Naive thymus-derived CD8-positive, alpha-beta T cell (primary cell): ENCODE results near the gene CENATAC. TPM values are rescaled to one million over a fixed set of nuclear protein-coding genes. Genes with fewer than 3 reads are reported as not detected.
"Not testable (repeated sequence)": the region's sequence is repeated elsewhere in the genome, so short reads cannot be mapped to it uniquely, and the experiment has no call there.

ENCODE experiments used
- ATAC-seq, 2 donors: fragments of 150-1000 bp; cut with Tn5 transposase in 1 of 2; sonication (Bioruptor Pico), chemical (Tn5 transposase) in 1 of 2; 1 replicate in 1 of 2; 2 replicates in 1 of 2; pipeline ENCODE4 v1.10.0; 2021; ENCODE audit warnings: mild to moderate bottlenecking in 2 of 2, moderate library complexity in 2 of 2
- POLR2A ChIA-PET: fragments of 350-600 bp; sonication (Branson Sonifier 250); formaldehyde crosslinking; loops from one replicate; lab custom pipeline; 2021; ENCODE audit warnings: antibody characterized with exemption; lab: Charles Lee
- DNase-seq, 10 donors: peaks; one replicate each; pipeline versions ENCODE4 v3.0.0 to v3.0.0-alpha.2; 2020 to 2022
- H3K27ac Mint-ChIP-seq, 10 donors: one replicate each; pipeline ENCODE4 v1.8.0; 2020 to 2022; ENCODE audit warnings: mild to moderate bottlenecking in 10 of 10, mixed read lengths in 10 of 10, moderate library complexity in 4 of 10, inconsistent platforms in 1 of 10
- H3K27me3 Mint-ChIP-seq, 5 donors: one replicate each; pipeline ENCODE4 v1.8.0; 2021 to 2022; ENCODE audit warnings: mixed read lengths in 5 of 5
- H3K36me3 Mint-ChIP-seq, 3 donors: one replicate each; pipeline ENCODE4 v1.8.0; 2020 to 2022; ENCODE audit warnings: mixed read lengths in 3 of 3, mild to moderate bottlenecking in 2 of 3, inconsistent platforms in 1 of 3
- H3K4me1 Mint-ChIP-seq, 4 donors: one replicate each; pipeline ENCODE4 v1.8.0; 2021 to 2022; ENCODE audit warnings: mixed read lengths in 4 of 4
- H3K4me3 Mint-ChIP-seq, 10 donors: one replicate each; pipeline ENCODE4 v1.8.0; 2020 to 2022; ENCODE audit warnings: mild to moderate bottlenecking in 10 of 10, mixed read lengths in 10 of 10, moderate library complexity in 6 of 10, inconsistent platforms in 1 of 10
- H3K9me3 Mint-ChIP-seq, 9 donors: one replicate each; pipeline ENCODE4 v1.8.0; 2020 to 2022; ENCODE audit warnings: mixed read lengths in 9 of 9, mild to moderate bottlenecking in 3 of 9, inconsistent platforms in 1 of 9, moderate library complexity in 1 of 9
- polyA plus RNA-seq, 3 donors: library from polyadenylated mRNA; unstranded; fragments of 300-500 nt; fragmentation: Illumina TruSeq; gene quantifications; one replicate each; pipeline ENCODE4 v1.2.3, GENCODE V29; 2021
- total RNA-seq, 8 experiments: library from RNA in 2 of 8; stranded (reverse) in 2 of 8; gene quantifications; one replicate each; pipeline ENCODE4 v1.2.3 and lab custom pipeline; 2021 to 2026

The CENATAC gene
- total and polyA plus RNA-seq, 5 experiments from 2014 or later = 6.1 to 144 (median 9.1) TPM

DNA sequence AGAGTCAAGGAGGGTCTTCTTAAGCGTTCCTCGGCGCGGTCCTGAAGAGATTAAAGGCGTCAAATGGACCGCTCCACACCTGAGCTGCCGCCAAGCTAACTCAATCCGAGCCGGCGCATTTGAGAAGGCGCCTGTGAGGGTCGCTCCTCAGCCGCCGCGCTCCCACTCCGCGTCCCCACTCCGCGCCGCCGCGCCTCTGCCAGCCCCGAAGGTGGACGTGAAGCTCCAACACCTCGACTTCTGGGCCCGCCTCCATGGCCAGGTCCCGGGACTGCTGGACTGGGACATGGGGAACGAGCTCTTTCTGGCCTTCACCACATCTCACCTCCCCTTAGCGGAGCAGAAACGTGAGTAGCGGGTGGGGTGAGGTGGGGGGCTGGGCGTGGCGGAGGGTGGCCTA lies 26.3 kb upstream of the CENATAC start, which contains the start of gene FOXR1:
FOXR1 (plus strand) TSS at position 116 of the 400 bp plus-strand sequence; CDS start at position 287, 171 bp downstream.
- H3K4me3 Mint-ChIP-seq = peak within 1 kb of the TSS in 1 of 10 donors; percentile 31
- no peaks in the 10 kb centered on the region for H3K4me1 Mint-ChIP-seq
- ATAC-seq (no peak), DNase-seq (no peak)
- no peak within 1 kb of the TSS for H3K27ac Mint-ChIP-seq
- H3K36me3 Mint-ChIP-seq = no peaks in the 10 kb centered on the region
- H3K27me3 Mint-ChIP-seq = peaks cover 4 to 30% (median 23%) of the 10 kb centered on the region in 5 donors
- POLR2A ChIA-PET = interaction anchor here (0.6 to 1.1 kb wide), 2 partner anchors 25 to 204 kb away, joined by 3 to 5 read pairs; no protein-coding TSS in a partner anchor
- no peaks in the 10 kb centered on the region for H3K9me3 Mint-ChIP-seq

GRCh38 chr11:118973985-118974384 lies 24.0 kb upstream of the CENATAC start:
- Mint-ChIP-seq H3K9me3 (no peaks in the 10 kb centered on the region), H3K4me1 (no peaks in the 10 kb centered on the region)

DNA sequence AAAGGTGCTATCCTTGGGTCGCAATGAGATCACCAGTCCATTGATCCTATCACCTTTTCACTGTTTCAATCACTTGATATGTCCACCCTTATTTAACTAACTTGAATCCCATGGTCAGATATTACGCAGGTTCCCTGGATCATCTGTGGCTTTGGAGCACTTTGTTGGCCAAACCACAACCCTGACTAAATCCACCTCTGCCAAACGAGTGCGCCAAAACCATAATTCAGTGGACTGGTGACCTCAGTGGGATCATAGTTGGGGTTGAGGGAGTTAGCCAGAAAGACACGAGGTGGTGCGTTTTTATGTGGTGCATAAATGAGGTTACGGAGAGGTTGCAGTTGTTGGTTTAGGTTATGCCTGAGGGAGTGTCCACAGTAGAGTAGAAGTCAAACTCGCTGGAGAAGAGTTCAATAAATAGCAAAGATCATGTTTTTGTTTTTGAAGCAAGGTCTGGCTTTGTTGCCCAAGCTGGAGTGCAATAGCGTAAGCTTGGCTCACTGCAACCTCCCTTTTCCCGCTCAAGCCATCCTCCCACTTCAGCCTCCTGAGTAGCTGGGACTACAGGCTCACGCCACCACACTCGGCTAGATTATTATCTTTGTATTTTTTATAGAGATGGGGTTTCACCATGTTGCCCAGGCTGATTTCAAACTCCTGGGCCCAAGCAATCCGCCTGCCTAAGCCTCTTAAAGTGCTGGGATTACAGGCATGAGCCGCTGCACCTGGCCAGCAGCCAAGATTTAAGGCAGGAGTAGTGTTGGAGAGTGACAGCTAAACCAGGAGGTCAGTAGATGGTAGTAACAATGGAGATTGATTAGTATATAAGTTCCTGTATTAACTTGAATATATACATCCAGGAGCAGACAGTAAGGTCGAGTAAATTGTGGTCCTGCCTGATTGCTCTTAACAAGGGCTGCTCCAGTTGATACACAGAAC lies 21.9 kb upstream of the CENATAC start:
- no peak for DNase-seq
- Mint-ChIP-seq H3K9me3 (no peaks in the 10 kb centered on the region), H3K4me1 (peaks cover 0 to 6% (median 0%) of the 10 kb centered on the region in 4 donors), H3K4me3 (no peak overlapping the region), H3K27ac (no peak overlapping the region), H3K27me3 (peaks cover 6 to 29% (median 17%) of the 10 kb centered on the region in 5 donors), H3K36me3 (no peaks in the 10 kb centered on the region)
- POLR2A ChIA-PET = interaction anchor here (0.5 kb wide), 1 partner anchor 107 kb away, joined by 4 read pairs; no protein-coding TSS in a partner anchor
- no peak for ATAC-seq

More at GRCh38 chr11:118973985-118974384, 24.0 kb upstream of the CENATAC start:
- Mint-ChIP-seq H3K36me3 (no peaks in the 10 kb centered on the region), H3K27me3 (peaks cover 6 to 29% (median 26%) of the 10 kb centered on the region in 5 donors), H3K4me3 (no peak overlapping the region), H3K27ac (peak overlapping the region in 1 of 10 donors; percentile 17)
- ATAC-seq = no peak
- DNase-seq = no peak
- POLR2A ChIA-PET = no interaction called here

DNA sequence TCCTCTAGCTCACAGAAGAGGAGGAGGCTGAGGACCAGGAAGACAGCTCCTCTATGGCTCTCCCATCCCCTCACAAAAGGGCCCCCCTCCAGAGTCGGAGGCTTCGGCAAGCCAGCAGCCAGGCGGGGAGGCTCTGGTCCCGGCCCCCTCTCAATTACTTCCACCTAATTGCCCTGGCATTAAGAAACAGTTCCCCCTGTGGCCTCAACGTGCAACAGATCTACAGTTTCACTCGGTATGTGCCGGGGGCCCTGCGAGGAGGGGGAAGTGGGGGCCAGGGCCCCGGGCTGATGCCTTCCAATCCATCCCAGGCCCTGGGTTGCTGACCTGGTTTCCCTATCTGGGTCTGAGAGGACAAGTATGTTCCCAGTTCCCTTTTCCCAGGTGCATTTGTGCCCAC lies 18.5 kb upstream of the CENATAC start:
- POLR2A ChIA-PET = no interaction called here
- Mint-ChIP-seq H3K27ac (peak overlapping the region in 2 of 10 donors; percentile 9 to 50), H3K36me3 (no peaks in the 10 kb centered on the region), H3K9me3 (no peaks in the 10 kb centered on the region), H3K4me1 (peaks cover 0 to 6% (median 0%) of the 10 kb centered on the region in 4 donors), H3K27me3 (peaks cover 2 to 17% (median 7%) of the 10 kb centered on the region in 5 donors), H3K4me3 (no peak overlapping the region)
- ATAC-seq (no peak), DNase-seq (no peak)

GRCh38 chr11:118980191-118980881 lies 17.6 kb upstream of the CENATAC start:
- Mint-ChIP-seq H3K36me3 (no peaks in the 10 kb centered on the region), H3K9me3 (no peaks in the 10 kb centered on the region), H3K4me1 (peaks cover 0 to 6% (median 0%) of the 10 kb centered on the region in 4 donors), H3K4me3 (no peak overlapping the region), H3K27ac (peak overlapping the region in 1 of 10 donors; percentile 40), H3K27me3 (peaks cover 0 to 8% (median 2%) of the 10 kb centered on the region in 5 donors)
- POLR2A ChIA-PET = no interaction called here
- DNase-seq = no peak
- no peak for ATAC-seq

- H3K27me3 Mint-ChIP-seq, H3K4me1 Mint-ChIP-seq, DNase-seq, H3K27ac Mint-ChIP-seq, H3K9me3 Mint-ChIP-seq, ATAC-seq, H3K36me3 Mint-ChIP-seq, POLR2A ChIA-PET, H3K4me3 Mint-ChIP-seq: not testable (repeated sequence)
These were observed 13.6 kb upstream of the CENATAC start for GRCh38 chr11:118984337-118984736.

- POLR2A ChIA-PET = no interaction called here
- DNase-seq (no peak), ATAC-seq (no peak)
- Mint-ChIP-seq H3K9me3 (no peaks in the 10 kb centered on the region), H3K4me3 (no peak overlapping the region), H3K4me1 (peaks cover 0 to 2% (median 1%) of the 10 kb centered on the region in 4 donors), H3K27ac (peak overlapping the region in 1 of 10 donors; percentile 50), H3K27me3 (no peaks in the 10 kb centered on the region), H3K36me3 (no peaks in the 10 kb centered on the region)
These were observed 13.1 kb upstream of the CENATAC start for GRCh38 chr11:118984825-118985224.

GRCh38 chr11:118988280-118988679 lies 9.7 kb upstream of the CENATAC start:
- Mint-ChIP-seq H3K4me1 (peaks cover 0 to 2% (median 0%) of the 10 kb centered on the region in 4 donors), H3K36me3 (peaks cover 0 to 3% (median 0%) of the 10 kb centered on the region in 3 donors), H3K4me3 (no peak overlapping the region), H3K27me3 (no peaks in the 10 kb centered on the region), H3K27ac (peak overlapping the region in 2 of 10 donors; percentile 66 to 72), H3K9me3 (no peaks in the 10 kb centered on the region)
- POLR2A ChIA-PET = no interaction called here
- no peak for DNase-seq
- ATAC-seq = no peak

GRCh38 chr11:118991486-118992038 lies 6.4 kb upstream of the CENATAC start:
- H3K4me3 Mint-ChIP-seq, DNase-seq, H3K27me3 Mint-ChIP-seq, H3K9me3 Mint-ChIP-seq, H3K4me1 Mint-ChIP-seq, H3K27ac Mint-ChIP-seq, H3K36me3 Mint-ChIP-seq, POLR2A ChIA-PET, ATAC-seq: not testable (repeated sequence)

- DNase-seq (peak in 6 of 10 donors; percentile 9 to 30 (median 27)), ATAC-seq (peak; percentile 37 to 41)
- POLR2A ChIA-PET = interaction anchor here (0.7 to 3.0 kb wide), 27 partner anchors 18 to 561 kb away, joined by 3 to 59 read pairs (median 4); partner anchors contain the start of genes C2CD2L, DDX6, DPAGT1 and FOXR1
- peaks cover 13 to 48% (median 45%) of the 10 kb centered on the region in 4 donors for H3K4me1 Mint-ChIP-seq
- H3K27me3 Mint-ChIP-seq = no peaks in the 10 kb centered on the region
- H3K9me3 Mint-ChIP-seq = no peaks in the 10 kb centered on the region
- peak overlapping the region; percentile 89 to 99 (median 97) for H3K27ac Mint-ChIP-seq
- peak overlapping the region; percentile 88 to 99 (median 98) for H3K4me3 Mint-ChIP-seq
- H3K36me3 Mint-ChIP-seq = peaks cover 0 to 28% (median 8%) of the 10 kb centered on the region in 3 donors
These were observed 862 bp upstream of the CENATAC start for GRCh38 chr11:118996926-118997626.

DNA sequence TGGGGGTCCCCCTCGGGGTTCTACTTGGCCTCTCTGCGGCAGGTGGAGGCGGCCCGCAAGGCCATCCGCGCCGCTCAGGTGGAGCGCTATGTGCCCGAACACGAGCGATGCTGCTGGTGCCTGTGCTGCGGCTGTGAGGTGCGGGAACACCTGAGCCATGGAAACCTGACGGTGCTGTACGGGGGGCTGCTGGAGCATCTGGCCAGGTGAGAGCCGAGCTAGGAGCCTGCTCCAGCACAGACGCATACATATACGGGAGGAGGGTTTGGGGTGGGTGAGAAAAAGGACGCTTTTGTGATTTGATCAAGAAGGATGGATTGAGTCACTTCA lies 415 bp downstream of the CENATAC start:
- H3K4me1 Mint-ChIP-seq = peaks cover 13 to 48% (median 45%) of the 10 kb centered on the region in 4 donors
- no peak for DNase-seq
- peak overlapping the region; percentile 89 to 99 (median 97) for H3K27ac Mint-ChIP-seq
- H3K27me3 Mint-ChIP-seq = no peaks in the 10 kb centered on the region
- POLR2A ChIA-PET = interaction anchor here (0.6 to 3.0 kb wide), 18 partner anchors 17 to 228 kb away, joined by 3 to 59 read pairs (median 5); partner anchors contain the start of genes DDX6, DPAGT1, HINFP and HMBS
- H3K36me3 Mint-ChIP-seq = peaks cover 0 to 41% (median 8%) of the 10 kb centered on the region in 3 donors
- H3K4me3 Mint-ChIP-seq = peak overlapping the region; percentile 88 to 99 (median 98)
- H3K9me3 Mint-ChIP-seq = no peaks in the 10 kb centered on the region
- ATAC-seq = peak in 1 of 2 donors; percentile 39
